Measurements from ENCODE around the gene PTPRZ1.

- TF ChIP-seq SNAI2 (CRISPR knock-in tag; IDR thresholded peaks at IDR 0.05) (no peak), CSRNP3 (CRISPR knock-in tag; IDR thresholded peaks at IDR 0.05) (no peak), ZNF8 (CRISPR knock-in tag; IDR thresholded peaks at IDR 0.05) (no peak), TSHZ2 (CRISPR knock-in tag; IDR thresholded peaks at IDR 0.05) (no peak), PATZ1 (CRISPR knock-in tag; IDR thresholded peaks at IDR 0.05; ENCODE audit: borderline replicate concordance) (no peak), ZNF565 (CRISPR knock-in tag; conservative IDR thresholded peaks at IDR 0.05; ENCODE audit: low read depth) (no peak)
Measured at GRCh38 chr7:121831801-121832200, 41.2 kb upstream of the PTPRZ1 start.

All from SK-N-SH treated with all-trans-retinoic acid at 6 μM for 48 hours (cell line).